ENCODE data around the gene HLX.

GRCh38 chr1:220918285-220918951 lies 39.2 kb downstream of the HLX start:
- no peak for TF ChIP-seq CTCF (IDR thresholded peaks at IDR 0.05)
- no peak for TF ChIP-seq POLR2AphosphoS5 (IDR thresholded peaks at IDR 0.05)

Data from sigmoid colon (tissue), 4 donors.